ENCODE measurements around the gene PLXNB1.
"Not testable (repeated sequence)": the region's sequence is repeated elsewhere in the genome, so short reads cannot be mapped to it uniquely, and the experiment has no call there.

The PLXNB1 gene

GRCh38 chr3:48463703-48464102 is 33.8 kb upstream of the PLXNB1 start:
- no peak for DNase-seq

- DNase-seq, result not testable (repeated sequence)
Measured at GRCh38 chr3:48461767-48462166, 31.9 kb upstream of the PLXNB1 start.

- DNase-seq, result no peak
Measured at GRCh38 chr3:48460517-48460902, 30.6 kb upstream of the PLXNB1 start.

DNA sequence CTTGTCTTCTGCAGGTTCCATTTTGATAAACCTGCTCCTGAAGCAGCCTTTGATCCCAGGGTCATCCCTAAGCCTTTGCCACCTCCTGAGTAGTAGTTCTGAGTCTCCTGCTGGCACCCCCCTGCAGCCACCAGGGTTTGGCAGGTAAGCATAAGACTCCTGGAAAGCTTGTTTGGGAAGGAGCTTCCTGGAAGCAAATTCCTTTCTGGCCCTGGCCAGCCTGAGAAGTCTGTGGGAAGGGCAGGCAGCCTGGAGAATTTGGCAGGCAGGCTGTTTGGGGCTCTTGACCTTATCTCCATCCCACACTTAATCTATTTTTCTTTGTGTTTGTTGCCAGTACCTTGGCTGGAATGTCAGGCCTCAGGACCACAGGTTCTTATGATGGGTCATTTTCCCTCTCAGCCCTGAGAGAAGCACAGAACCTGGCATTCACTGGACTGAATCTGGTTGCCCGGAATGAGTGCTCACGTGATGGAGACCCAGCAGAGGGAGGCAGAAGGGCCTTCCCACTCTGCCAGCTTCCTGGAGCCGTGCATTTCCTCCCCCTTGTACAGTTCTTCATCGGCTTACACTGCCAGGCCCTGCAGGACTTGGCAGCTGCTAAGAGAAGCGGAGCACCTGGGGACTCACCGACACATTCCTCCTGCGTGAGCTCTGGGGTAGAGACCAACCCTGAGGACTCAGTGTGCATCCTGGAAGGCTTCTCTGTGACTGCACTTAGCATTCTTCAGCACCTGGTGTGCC is 30.1 kb upstream of the PLXNB1 start:
- no peak for DNase-seq

- DNase-seq, result no peak
Measured at GRCh38 chr3:48459331-48459730, 29.4 kb upstream of the PLXNB1 start.

DNA sequence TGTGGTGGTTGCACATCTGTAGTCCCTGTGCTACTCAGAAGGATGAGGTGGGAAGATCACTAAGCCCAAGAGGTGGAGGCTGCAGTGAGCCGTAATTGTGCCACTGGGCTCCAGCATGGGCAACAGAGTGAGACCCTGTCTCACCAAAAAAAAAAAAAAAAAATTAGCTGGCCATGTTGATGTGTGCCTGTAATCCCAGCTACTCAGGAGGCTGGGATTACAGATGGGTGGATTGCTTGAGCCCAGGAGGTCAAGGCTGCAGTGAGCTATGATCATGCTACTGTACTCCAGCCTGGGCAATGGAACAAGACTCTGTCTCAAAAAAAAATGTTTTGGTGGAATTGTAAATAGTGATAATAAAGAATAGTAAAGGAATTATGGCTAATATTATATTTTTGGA is 26.6 kb upstream of the PLXNB1 start:
- DNase-seq, result no peak

- DNase-seq, result no peak
Measured at GRCh38 chr3:48451270-48451669, 21.4 kb upstream of the PLXNB1 start.

DNA sequence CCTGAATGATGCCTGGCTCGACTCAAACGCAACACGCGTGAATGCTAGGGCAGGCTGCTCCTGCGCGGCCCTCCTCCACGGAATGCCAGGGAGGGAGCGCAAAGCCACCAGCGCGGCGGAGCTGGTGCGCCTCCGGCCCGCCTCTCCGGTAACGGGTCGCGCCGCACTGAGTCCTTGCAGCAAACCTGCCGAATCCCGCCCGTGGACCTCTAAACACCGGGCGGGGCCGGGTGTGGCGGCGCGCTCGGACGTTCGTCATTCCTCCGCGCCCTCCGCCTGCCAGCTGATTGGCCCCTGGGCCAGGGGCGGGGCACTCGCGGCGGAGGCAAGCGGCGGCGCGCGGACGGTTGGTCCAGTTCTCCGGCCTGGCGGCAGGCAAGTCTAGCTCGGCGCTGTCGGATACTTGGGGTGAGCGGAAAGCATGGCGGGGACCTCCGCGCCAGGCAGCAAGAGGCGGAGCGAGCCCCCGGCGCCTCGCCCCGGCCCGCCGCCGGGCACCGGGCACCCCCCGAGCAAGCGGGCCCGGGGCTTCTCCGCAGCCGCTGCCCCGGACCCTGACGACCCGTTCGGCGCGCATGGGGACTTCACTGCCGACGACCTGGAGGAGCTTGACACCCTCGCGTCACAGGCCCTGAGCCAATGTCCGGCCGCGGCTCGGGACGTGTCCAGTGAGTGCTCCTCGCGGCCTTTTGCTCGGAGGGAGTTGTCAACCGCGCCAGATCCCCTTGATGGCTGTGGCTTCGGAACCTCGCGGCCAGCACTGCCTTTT is 16.7 kb upstream of the PLXNB1 start, which contains the start of gene ATRIP:
Gene ATRIP (plus strand): TSS at position 313 of the 769 bp plus-strand sequence. CDS start 109 bp downstream, at position 422.
- peak; percentile 92 for DNase-seq

- DNase-seq, result no peak
Measured at GRCh38 chr3:48446043-48446424, 16.1 kb upstream of the PLXNB1 start.

DNA sequence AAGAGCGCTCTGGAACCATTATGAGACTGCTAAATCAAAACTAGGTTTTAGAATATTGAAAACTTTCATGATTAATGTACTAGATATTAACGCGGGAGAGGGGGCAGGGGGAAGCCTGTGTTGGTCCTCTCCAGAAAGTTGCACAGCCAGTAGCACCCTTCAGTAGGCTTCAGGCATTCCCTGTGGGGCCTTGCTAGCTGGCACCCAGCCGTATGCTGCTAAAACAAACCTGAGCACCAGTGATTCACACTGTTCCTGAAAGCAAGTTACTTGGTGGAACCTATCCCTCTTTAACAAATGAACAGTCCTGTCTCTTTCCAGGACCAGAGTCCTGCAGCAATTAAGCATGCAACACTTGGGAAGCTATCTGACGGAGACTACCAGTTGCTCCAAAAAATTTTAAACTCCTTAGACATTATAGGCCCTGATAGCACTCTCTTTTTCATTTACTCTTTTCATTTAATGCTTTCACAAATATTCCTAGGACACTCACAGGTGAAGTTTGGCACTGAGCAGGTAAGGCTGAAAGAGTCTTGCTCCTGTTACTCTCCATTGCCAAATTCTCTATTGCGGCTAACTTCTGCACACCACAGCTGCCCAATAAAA is 15.5 kb upstream of the PLXNB1 start:
- no peak for DNase-seq

GRCh38 chr3:48441940-48442339 is 12.1 kb upstream of the PLXNB1 start:
- DNase-seq, result no peak

- no peak for DNase-seq
Measured at GRCh38 chr3:48440590-48440958, 10.7 kb upstream of the PLXNB1 start.

GRCh38 chr3:48439820-48440589 is 10.1 kb upstream of the PLXNB1 start, which contains the start of the genes CCDC51 and TMA7:
CCDC51 (minus strand) TSS chr3:48440119; CDS start chr3:48435128, 4,991 bp downstream.
TMA7 (plus strand) TSS chr3:48440257; CDS start chr3:48440297, 40 bp downstream.
- DNase-seq, result peak; percentile 99

GRCh38 chr3:48437812-48438211 is 7.9 kb upstream of the PLXNB1 start:
- DNase-seq, result no peak

DNA sequence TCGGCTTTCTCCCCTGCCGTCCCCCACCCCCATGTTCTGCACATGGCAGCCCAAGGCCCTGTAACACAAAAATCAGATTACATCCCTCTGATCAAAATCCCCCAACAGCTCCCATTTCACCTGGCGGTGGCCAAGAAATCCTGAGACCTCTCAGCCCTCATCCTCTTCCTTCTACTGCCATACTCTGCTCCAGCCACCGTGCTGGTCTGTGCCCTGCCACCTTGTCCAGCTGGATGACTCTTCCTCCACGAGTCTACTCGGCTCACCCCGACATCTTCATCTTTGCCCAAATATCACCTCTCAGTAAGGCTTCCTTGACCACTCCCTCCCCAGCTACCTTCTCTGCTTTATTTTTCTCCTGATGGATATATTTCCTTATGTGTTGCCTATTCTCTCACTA is 7.0 kb upstream of the PLXNB1 start:
- DNase-seq, result no peak

- DNase-seq, result no peak
Measured at GRCh38 chr3:48436477-48436787, 6.5 kb upstream of the PLXNB1 start.

- peak; percentile 88 for DNase-seq
Measured at GRCh38 chr3:48435774-48436476, 6.0 kb upstream of the PLXNB1 start.

GRCh38 chr3:48435223-48435595 is 5.3 kb upstream of the PLXNB1 start:
- DNase-seq, result no peak

DNA sequence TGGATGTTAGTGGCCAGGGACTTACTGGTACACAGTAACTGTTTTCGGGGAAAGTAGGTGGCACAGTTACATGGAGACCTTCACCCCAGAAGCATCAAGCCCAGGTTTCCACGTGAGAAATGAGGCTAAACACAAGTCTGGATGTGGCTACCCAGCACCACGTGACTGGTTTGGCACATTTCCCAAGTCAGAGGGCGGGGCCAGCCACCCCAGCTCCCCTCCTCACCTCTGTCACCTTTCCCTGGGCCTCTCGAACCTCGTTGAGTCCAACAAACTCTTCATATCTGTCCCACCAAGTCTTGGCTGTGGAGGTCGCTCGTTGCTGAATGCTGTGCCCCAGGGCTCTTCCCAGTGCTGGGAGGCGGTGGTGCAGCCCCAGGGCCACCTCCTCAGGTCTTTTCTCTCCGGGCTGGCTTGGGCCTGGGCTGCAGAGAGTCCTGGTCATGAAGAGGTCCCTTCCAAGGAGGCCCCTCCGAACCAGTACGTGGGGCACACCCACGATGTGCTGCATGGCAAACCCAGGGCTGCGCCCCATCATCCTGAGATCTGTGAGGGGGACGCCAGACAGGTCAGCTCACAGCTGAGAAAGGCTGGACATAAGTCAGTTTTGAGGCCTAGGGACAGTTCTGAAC is 4.8 kb upstream of the PLXNB1 start:
- DNase-seq, result no peak

- no peak for DNase-seq
Measured at GRCh38 chr3:48433472-48434118, 3.7 kb upstream of the PLXNB1 start.
